ENCODE results near the gene TNS2.

TNS2 gene

GRCh38 chr12:53042607-53043454 is 7.0 kb upstream of the TNS2 start:
- no peak for DNase-seq (ENCODE audit: low spot score)

- DNase-seq (ENCODE audit: low spot score), result no peak
Observed at GRCh38 chr12:53044052-53044581, 5.7 kb upstream of the TNS2 start.

GRCh38 chr12:53044896-53045695 is 4.8 kb upstream of the TNS2 start:
- DNase-seq (ENCODE audit: low spot score), result no peak

- no peak for DNase-seq (ENCODE audit: low spot score)
Observed at GRCh38 chr12:53045696-53046045, 4.2 kb upstream of the TNS2 start.

GRCh38 chr12:53046655-53047220 is 3.1 kb upstream of the TNS2 start:
- peak; percentile 47 for DNase-seq (ENCODE audit: low spot score)

- peak; percentile 71 for DNase-seq (ENCODE audit: low spot score)
Observed at GRCh38 chr12:53047221-53048032, 2.4 kb upstream of the TNS2 start.

GRCh38 chr12:53048033-53048779 is 1.7 kb upstream of the TNS2 start:
- DNase-seq (ENCODE audit: low spot score), result no peak

GRCh38 chr12:53048780-53049401 is 974 bp upstream of the TNS2 start:
- no peak for DNase-seq (ENCODE audit: low spot score)

- DNase-seq (ENCODE audit: low spot score), result no peak
Observed at GRCh38 chr12:53050426-53051057, 677 bp downstream of the TNS2 start.

GRCh38 chr12:53051058-53051880 is 1.4 kb downstream of the TNS2 start:
- DNase-seq (ENCODE audit: low spot score), result no peak

GRCh38 chr12:53051881-53052412 is 2.1 kb downstream of the TNS2 start:
- DNase-seq (ENCODE audit: low spot score), result no peak

GRCh38 chr12:53052419-53053217 is 2.8 kb downstream of the TNS2 start:
- DNase-seq (ENCODE audit: low spot score), result no peak

GRCh38 chr12:53053218-53054111 is 3.6 kb downstream of the TNS2 start:
- peak; percentile 65 for DNase-seq (ENCODE audit: low spot score)

GRCh38 chr12:53054112-53054878 is 4.4 kb downstream of the TNS2 start:
- peak; percentile 93 for DNase-seq (ENCODE audit: low spot score)

- no peak for DNase-seq (ENCODE audit: low spot score)
Observed at GRCh38 chr12:53055471-53056266, 5.8 kb downstream of the TNS2 start.
